T-helper 17 cell (primary cell): Measurements from ENCODE around the gene TASP1. TPM values are rescaled to one million over a fixed set of nuclear protein-coding genes. Genes with fewer than 3 reads are reported as not detected.

ENCODE experiments used
- ATAC-seq: fragments of 150-1000 bp; cut with Tn5 transposase; 2 replicates; pipeline ENCODE4 v1.10.0; 2021; ENCODE audit warnings: mild to moderate bottlenecking, moderate library complexity
- DNase-seq, 3 donors: peaks; one replicate each; pipeline versions ENCODE4 v3.0.0 to v3.0.0-alpha.2; 2020 to 2021
- H3K9me3 ChIP-seq: one replicate; pipeline ENCODE4 v1.7.0; 2013; ENCODE audit warnings: low read length, mild to moderate bottlenecking; ENCODE audit not compliant: control insufficient read depth, poor library complexity, severe bottlenecking
- H3K27ac Mint-ChIP-seq: one replicate; pipeline ENCODE4 v1.8.0; 2022; ENCODE audit warnings: mild to moderate bottlenecking, moderate library complexity, mixed read lengths
- H3K27me3 Mint-ChIP-seq: one replicate; pipeline ENCODE4 v1.8.0; 2022; ENCODE audit warnings: mixed read lengths
- H3K36me3 Mint-ChIP-seq: one replicate; pipeline ENCODE4 v1.8.0; 2022; ENCODE audit warnings: low read depth, mixed read lengths
- H3K4me1 Mint-ChIP-seq: one replicate; pipeline ENCODE4 v1.8.0; 2022; ENCODE audit warnings: mild to moderate bottlenecking, mixed read lengths
- H3K4me3 Mint-ChIP-seq: one replicate; pipeline ENCODE4 v1.8.0; 2022; ENCODE audit warnings: mild to moderate bottlenecking, moderate library complexity, mixed read lengths
- total RNA-seq, 4 donors: library from RNA in 2 of 4; stranded (reverse) in 2 of 4; gene quantifications; one replicate each; pipeline ENCODE4 v1.2.3 and lab custom pipeline; 2022 to 2026

TASP1 gene
- total RNA-seq, 2 donors from 2014 or later: 14.0 to 15.0 TPM

DNA sequence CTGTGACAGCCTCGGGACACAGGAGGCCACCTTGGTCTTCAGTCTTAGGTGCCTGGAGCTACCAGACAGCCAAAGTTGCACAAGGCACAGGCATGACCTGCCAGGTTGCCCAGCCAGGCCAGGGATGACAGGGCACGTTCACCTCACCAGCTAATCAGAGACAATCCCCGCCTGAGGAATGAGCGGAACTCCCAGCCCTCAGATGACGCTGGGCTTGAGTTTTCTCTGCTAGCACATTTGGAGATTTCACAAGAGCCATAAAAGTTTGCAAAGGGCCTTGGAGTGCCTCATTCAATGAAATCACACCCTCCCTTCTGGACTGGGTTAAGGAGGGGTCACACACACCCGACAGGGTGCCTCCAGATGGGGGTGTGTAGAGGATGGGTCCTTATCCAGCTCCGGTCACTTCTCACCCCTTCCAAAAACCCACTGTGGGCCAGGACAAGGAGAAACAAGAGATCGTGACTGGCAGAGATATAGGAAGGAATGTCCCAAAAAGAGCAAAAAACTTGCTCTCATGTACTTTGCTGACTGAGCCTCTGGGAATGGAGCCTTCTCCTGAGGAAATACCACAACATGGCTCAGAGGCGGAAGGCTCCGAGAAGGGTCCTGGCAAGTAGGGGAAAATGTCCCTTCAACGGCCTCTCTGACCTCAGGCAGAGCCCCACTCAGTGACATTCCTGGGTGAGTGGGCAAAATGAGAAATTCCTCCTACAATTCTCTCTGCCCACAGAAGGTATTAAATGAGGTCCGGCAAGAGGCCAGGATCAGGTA, 296.1 kb downstream of the TASP1 start:
- no peaks in the 10 kb centered on the region for H3K4me1 Mint-ChIP-seq
- no peak overlapping the region for H3K4me3 Mint-ChIP-seq
- H3K36me3 Mint-ChIP-seq: no peaks in the 10 kb centered on the region
- ATAC-seq (no peak), DNase-seq (no peak)
- no peak overlapping the region for H3K27ac Mint-ChIP-seq
- no peaks in the 10 kb centered on the region for H3K27me3 Mint-ChIP-seq
- no peaks in the 10 kb centered on the region for H3K9me3 ChIP-seq

DNA sequence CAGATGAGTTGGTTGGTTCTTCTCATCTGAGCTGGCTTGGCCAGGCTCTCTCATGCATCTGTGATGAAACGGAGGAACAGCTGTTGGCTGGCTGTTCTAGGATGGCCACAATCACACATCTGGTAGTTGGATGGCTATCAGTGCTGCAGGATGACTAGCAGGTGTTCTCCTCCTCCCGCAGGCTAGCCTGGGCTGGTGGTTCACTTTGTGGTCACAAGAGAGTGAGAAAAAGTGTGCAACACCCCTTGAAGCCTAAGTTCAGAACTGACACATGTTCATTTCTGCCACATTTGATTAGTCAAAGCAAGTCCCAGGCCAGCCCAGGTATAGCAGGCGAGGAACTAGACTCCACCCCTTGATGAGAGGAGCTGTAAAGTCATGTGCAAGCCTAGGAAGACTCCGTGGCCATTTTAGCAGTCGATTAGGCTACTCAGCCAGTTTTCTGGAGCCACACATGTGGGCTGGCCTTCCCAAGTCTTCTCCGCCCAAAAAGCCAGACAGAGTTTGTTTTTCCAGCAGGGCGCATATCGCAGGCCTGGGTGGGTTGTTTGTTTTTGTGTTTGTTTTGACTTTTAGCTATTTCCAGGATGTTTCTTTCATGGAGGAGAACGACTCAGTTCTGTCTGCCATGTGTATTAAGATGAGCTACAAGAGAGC, 296.9 kb downstream of the TASP1 start:
- Mint-ChIP-seq H3K27ac (no peak overlapping the region), H3K4me1 (peaks cover 3% of the 10 kb centered on the region), H3K27me3 (no peaks in the 10 kb centered on the region), H3K4me3 (no peak overlapping the region), H3K36me3 (no peaks in the 10 kb centered on the region)
- no peak for DNase-seq
- no peak for ATAC-seq
- H3K9me3 ChIP-seq: no peaks in the 10 kb centered on the region

DNA sequence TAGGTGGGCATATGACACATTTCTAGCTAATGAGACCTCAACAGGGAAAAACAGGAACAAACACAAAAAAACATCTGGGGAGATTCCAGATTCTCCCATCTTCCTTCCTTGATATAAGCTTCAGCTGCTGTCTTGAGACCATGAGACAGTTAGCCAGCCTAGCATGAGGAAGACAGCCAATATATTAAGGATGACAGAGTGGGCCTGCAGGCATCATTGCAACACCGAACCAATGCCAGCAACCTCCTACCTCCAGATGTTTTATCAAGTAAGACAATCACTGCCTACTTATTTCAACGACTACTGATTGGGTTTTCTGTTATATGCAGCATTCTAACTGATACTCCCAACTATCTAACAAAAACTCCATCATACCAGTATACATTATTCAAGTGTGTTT, 298.6 kb downstream of the TASP1 start:
- Mint-ChIP-seq H3K36me3 (peaks cover 2% of the 10 kb centered on the region), H3K4me1 (peaks cover 3% of the 10 kb centered on the region), H3K4me3 (no peak overlapping the region), H3K27ac (no peak overlapping the region), H3K27me3 (no peaks in the 10 kb centered on the region)
- H3K9me3 ChIP-seq: no peaks in the 10 kb centered on the region
- ATAC-seq: no peak
- DNase-seq: no peak

Other genes with a start within 250 kb of the TASP1 start
- 1 to 10 TPM; 8.3 to 9.6 TPM for gene ESF1, start 146.0 kb upstream of the TASP1 start, total RNA-seq
- gene NDUFAF5, start 146.1 kb upstream of the TASP1 start, total RNA-seq: 10 to 100 TPM; 30.9 to 55.4 TPM